ENCODE data around the gene TXNDC12. TPM values are rescaled to one million over a fixed set of nuclear protein-coding genes. Genes with fewer than 3 reads are reported as not detected.

The TXNDC12 gene
- polyA plus RNA-seq, 2 of the 4 experiments (the other 2 are of a cell fraction), result 59.7 to 65.2 TPM

- no peak for TF ChIP-seq ZFP36 (IDR thresholded peaks at IDR 0.05; ENCODE audit: borderline replicate concordance, partially characterized antibody)
- TF ChIP-seq TP53 (CRISPR knock-in tag; IDR thresholded peaks at IDR 0.05), result no peak
- TF ChIP-seq HDAC2 (IDR thresholded peaks at IDR 0.05), result no peak
- TF ChIP-seq USF2 (IDR thresholded peaks at IDR 0.05), result no peak
- TF ChIP-seq RAD21 (conservative IDR thresholded peaks at IDR 0.05 in 1 of 2, IDR thresholded peaks at IDR 0.05 in 1 of 2), result peak; percentile 91 to 95
- no peak for TF ChIP-seq ZC3H11A (IDR thresholded peaks at IDR 0.05)
- no peak for TF ChIP-seq CBX8 (IDR thresholded peaks at IDR 0.05)
- TF ChIP-seq HEYL (CRISPR knock-in tag; IDR thresholded peaks at IDR 0.05), result no peak
- TF ChIP-seq CTCF (IDR thresholded peaks at IDR 0.05), result peak; percentile 79
- no peak for TF ChIP-seq HOXA7 (CRISPR knock-in tag; IDR thresholded peaks at IDR 0.05)
- no peak for TF ChIP-seq MAX (IDR thresholded peaks at IDR 0.05)
- no peak for TF ChIP-seq JUN (IDR thresholded peaks at IDR 0.05)
- no peak for TF ChIP-seq PHF8 (IDR thresholded peaks at IDR 0.05; ENCODE audit: borderline replicate concordance, low read depth)
- no peak for TF ChIP-seq EP300 (IDR thresholded peaks at IDR 0.05)
- TF ChIP-seq HMGXB4 (CRISPR knock-in tag; IDR thresholded peaks at IDR 0.05; ENCODE audit: borderline replicate concordance), result no peak
- TF ChIP-seq KDM5A (IDR thresholded peaks at IDR 0.05), result no peak
- TF ChIP-seq JUNB (IDR thresholded peaks at IDR 0.05), result no peak
These were observed 52.7 kb downstream of the TXNDC12 start (continued) for GRCh38 chr1:52002038-52002917.

GRCh38 chr1:51998701-51999100, 56.3 kb downstream of the TXNDC12 start:
- Histone ChIP-seq H3K4me1 (0 out of 3 replicates have a peak, but pooled peaks cover 4% of the 10 kb centered on the region), H3K9me3 (no peaks in the 10 kb centered on the region), H3K4me2 (no peak overlapping the region), H3K27ac (peak overlapping the region in 1 of 2 experiments; percentile 46; a peak in 1 of 6 replicates), H3K4me3 (no peak overlapping the region)
- CTCF ChIA-PET, result interaction anchor here (0.5 to 6.5 kb wide), 2 partner anchors 101 to 747 kb away, joined by 3 to 49 read pairs; no protein-coding TSS in a partner anchor
- POLR2A ChIA-PET, result no interaction called here
- FAIRE-seq (no peak), ATAC-seq (no peak), DNase-seq (ENCODE audit: low read depth in 1 of 2, low spot score in 1 of 2) (no peak)
- no peak for TF ChIP-seq HMGXB4 (CRISPR knock-in tag; IDR thresholded peaks at IDR 0.05; ENCODE audit: borderline replicate concordance)
- no peak for TF ChIP-seq BHLHE40 (IDR thresholded peaks at IDR 0.05; ENCODE audit: low read depth, low read length)
- TF ChIP-seq FOSB (CRISPR knock-in tag; IDR thresholded peaks at IDR 0.05), result no peak
- no peak for TF ChIP-seq ZSCAN20 (CRISPR knock-in tag; IDR thresholded peaks at IDR 0.05)
- no peak for TF ChIP-seq HOXA7 (CRISPR knock-in tag; IDR thresholded peaks at IDR 0.05)
- no peak for TF ChIP-seq PBX3 (IDR thresholded peaks at IDR 0.05)
- TF ChIP-seq MAX (IDR thresholded peaks at IDR 0.05), result no peak
- no peak for TF ChIP-seq RAD21 (conservative IDR thresholded peaks at IDR 0.05 in 1 of 2, IDR thresholded peaks at IDR 0.05 in 1 of 2)
- no peak for TF ChIP-seq KDM5A (IDR thresholded peaks at IDR 0.05)
- WGBS (ENCODE audit: missing lambda C conversion rate), result 88% methylated on average over 1 of the region's 1 CpG
